Prostate gland (tissue), 2 donors: Measurements from ENCODE around the gene UBTD2. TPM values are rescaled to one million over a fixed set of nuclear protein-coding genes. Genes with fewer than 3 reads are reported as not detected.

ENCODE experiments used
- DNase-seq: peaks from one replicate; pipeline ENCODE4 v3.0.0-alpha.2; 2019; ENCODE audit warnings: low spot score
- H3K27ac ChIP-seq, 2 donors: fragments of 200-600 bp; sonication (generic); 2 replicates each; pipeline ENCODE4 v1.5.1; 2017 to 2019
- H3K27me3 ChIP-seq: fragments of 200-600 bp; sonication (generic); replicated peaks from 2 replicates; pipeline ENCODE4 v1.5.1; 2019; ENCODE audit not compliant: insufficient read depth
- H3K36me3 ChIP-seq, 2 donors: fragments of 200-600 bp; sonication (generic); 1 replicate in 1 of 2; 2 replicates in 1 of 2; pipeline versions ENCODE4 v1.5.1 to v1.8.1; 2017 to 2019
- H3K4me1 ChIP-seq: fragments of 200-600 bp; sonication (generic); replicated peaks from 2 replicates; pipeline ENCODE4 v1.5.1; 2019
- H3K4me3 ChIP-seq, 2 donors: fragments of 200-600 bp; sonication (generic); 2 replicates each; pipeline ENCODE4 v1.5.1; 2017 to 2019
- H3K9me3 ChIP-seq: fragments of 200-600 bp; sonication (generic); 2 replicates; pipeline ENCODE4 v1.5.1; 2017
- POLR2A ChIP-seq: fragments of 450-650 bp; IDR thresholded peaks from one replicate; pipeline ENCODE4 v1.6.1; 2016; ENCODE audit warnings: antibody characterized with exemption, mild to moderate bottlenecking
- POLR2AphosphoS5 ChIP-seq: sonication (generic); formaldehyde crosslinking; IDR thresholded peaks from one replicate; pipeline ENCODE4 v1.6.1; 2017; ENCODE audit warnings: antibody characterized with exemption
- WGBS: methylation state at CpG from one replicate; pipeline ENCODE4 v1.1.5; 2018; 5-methylcytosine and 5-hydroxymethylcytosine counted together
- intact Hi-C: fragments of 100-400 bp; cut with DNase I; formaldehyde crosslinking; loops from one replicate; pipeline ENCODE4 v1.14.2; 2022
- total RNA-seq, 2 donors: library from RNA; depleted of rRNA; stranded (reverse); fragments of >200 nt; gene quantifications; one replicate each; pipeline ENCODE4 v1.1.0, GENCODE V29; 2016
- TF ChIP-seq, protein P1 (sequence below), 4 experiments: fragments of 200-600 bp in 2 of 4; fragments of 450-650 bp in 2 of 4; sonication (generic) in 2 of 4; IDR thresholded peaks; 1 replicate in 3 of 4; 2 replicates in 1 of 4; pipeline ENCODE4 v1.5.1; 2016 to 2019; ENCODE audit warnings: antibody characterized with exemption in 4 of 4, mild to moderate bottlenecking in 2 of 4, moderate library complexity in 2 of 4

The UBTD2 gene
- total RNA-seq, 2 donors from 2014 or later, result 14.3 to 28.2 TPM

DNA sequence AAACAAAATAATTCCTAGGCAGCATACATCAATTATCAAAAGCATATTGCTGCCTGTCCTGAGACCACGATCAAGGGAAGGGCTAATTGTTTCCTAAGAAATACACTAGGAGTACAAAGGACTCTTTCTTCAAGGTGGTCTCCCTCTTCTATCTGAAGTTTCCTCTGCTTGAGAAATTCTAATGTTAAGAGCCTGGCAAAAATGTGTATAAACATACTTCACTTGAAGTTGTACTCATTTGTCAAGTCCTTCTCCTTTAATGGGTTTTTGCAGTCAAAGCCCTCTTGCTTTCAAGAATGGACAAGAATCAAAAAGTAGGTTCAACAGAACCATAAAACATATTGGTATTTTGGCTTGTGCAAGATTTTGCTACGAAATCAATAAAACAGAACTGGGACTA is 31.1 kb downstream of the UBTD2 start:
- intact Hi-C loops, result no loop called here
- H3K4me3 ChIP-seq, result no peak overlapping the region
- no peaks in the 10 kb centered on the region for H3K27me3 ChIP-seq
- TF ChIP-seq, protein P1, sequence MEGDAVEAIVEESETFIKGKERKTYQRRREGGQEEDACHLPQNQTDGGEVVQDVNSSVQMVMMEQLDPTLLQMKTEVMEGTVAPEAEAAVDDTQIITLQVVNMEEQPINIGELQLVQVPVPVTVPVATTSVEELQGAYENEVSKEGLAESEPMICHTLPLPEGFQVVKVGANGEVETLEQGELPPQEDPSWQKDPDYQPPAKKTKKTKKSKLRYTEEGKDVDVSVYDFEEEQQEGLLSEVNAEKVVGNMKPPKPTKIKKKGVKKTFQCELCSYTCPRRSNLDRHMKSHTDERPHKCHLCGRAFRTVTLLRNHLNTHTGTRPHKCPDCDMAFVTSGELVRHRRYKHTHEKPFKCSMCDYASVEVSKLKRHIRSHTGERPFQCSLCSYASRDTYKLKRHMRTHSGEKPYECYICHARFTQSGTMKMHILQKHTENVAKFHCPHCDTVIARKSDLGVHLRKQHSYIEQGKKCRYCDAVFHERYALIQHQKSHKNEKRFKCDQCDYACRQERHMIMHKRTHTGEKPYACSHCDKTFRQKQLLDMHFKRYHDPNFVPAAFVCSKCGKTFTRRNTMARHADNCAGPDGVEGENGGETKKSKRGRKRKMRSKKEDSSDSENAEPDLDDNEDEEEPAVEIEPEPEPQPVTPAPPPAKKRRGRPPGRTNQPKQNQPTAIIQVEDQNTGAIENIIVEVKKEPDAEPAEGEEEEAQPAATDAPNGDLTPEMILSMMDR (IDR thresholded peaks at IDR 0.05), result no peak
- TF ChIP-seq POLR2AphosphoS5, result no peak
- H3K9me3 ChIP-seq, result no peaks in the 10 kb centered on the region
- no peak for DNase-seq
- 71% methylated on average over 2 of the region's 2 CpGs for WGBS
- no peaks in the 10 kb centered on the region for H3K4me1 ChIP-seq
- H3K27ac ChIP-seq, result no peak overlapping the region
- H3K36me3 ChIP-seq, result no peaks in the 10 kb centered on the region

DNA sequence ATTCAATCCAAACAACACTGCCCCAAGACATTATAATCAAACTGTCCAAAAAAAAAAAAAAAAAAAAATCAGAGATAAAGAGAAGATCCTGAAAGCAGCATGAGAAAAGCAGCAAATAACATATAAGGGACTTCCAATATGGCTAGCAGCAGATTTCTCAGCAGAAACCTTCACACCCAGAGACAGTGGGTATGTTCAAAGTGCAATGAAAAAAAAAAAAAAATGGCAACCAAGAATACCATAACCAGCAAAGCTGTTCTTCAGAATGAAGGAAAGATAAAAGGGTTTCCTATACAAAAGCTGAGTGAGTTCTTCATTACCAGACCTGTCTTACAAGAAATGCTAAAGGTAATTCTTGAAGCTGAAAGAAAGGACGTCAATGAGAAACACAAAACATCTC is 32.1 kb downstream of the UBTD2 start:
- H3K36me3 ChIP-seq, result no peaks in the 10 kb centered on the region
- no peaks in the 10 kb centered on the region for H3K4me1 ChIP-seq
- no peak for DNase-seq
- no peaks in the 10 kb centered on the region for H3K27me3 ChIP-seq
- H3K4me3 ChIP-seq, result no peak overlapping the region
- intact Hi-C loops, result no loop called here
- no peak for TF ChIP-seq POLR2A
- TF ChIP-seq, protein P1 (IDR thresholded peaks at IDR 0.05), result no peak
- no peak for TF ChIP-seq POLR2AphosphoS5
- no peaks in the 10 kb centered on the region for H3K9me3 ChIP-seq
- WGBS, result 67% methylated on average over 1 of the region's 1 CpG
- no peak overlapping the region for H3K27ac ChIP-seq

DNA sequence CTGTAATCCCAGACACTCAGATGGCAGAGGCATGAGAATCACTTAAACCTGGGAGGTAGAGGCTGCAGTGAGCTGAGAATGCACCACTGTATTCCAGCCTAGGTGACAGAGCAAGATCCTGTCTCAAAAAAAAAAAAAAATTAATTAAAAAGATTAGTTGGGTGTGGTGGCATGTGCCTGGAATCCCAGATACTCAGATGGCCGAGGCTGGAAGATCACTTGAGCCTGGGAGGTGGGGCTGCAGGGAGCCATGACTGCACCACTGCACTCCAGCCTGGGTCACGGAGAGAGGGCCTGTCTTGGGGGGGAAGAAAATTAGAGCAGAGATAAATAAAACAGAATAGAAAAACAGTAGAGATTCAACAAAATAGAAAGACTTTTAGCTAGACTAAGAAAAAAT is 34.9 kb downstream of the UBTD2 start:
- Histone ChIP-seq H3K27me3 (no peaks in the 10 kb centered on the region), H3K9me3 (no peaks in the 10 kb centered on the region), H3K27ac (no peak overlapping the region), H3K4me1 (no peaks in the 10 kb centered on the region), H3K4me3 (no peak overlapping the region), H3K36me3 (no peaks in the 10 kb centered on the region)
- intact Hi-C loops, result no loop called here
- no peak for DNase-seq
- TF ChIP-seq POLR2AphosphoS5 (no peak), POLR2A (no peak)
- 95% methylated on average over 2 of the region's 2 CpGs for WGBS

DNA sequence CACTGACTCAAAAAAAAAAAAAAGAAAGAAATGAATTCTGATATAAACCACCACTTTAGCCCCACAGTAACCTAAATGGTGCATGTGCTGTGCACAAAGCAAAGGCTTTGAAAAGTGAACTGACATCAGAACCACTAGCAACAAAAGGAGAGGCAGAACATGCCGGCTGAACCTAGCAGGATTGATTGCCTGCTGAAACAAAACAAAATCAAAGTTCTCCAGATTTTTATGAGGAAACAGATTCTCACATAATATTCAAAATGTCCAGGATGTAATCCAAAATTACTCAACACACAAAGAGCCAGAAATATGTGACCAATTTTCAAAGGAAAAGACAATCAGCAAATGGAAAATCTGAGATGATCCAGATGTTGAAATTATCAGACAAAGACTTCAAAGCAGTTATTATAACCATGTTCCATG is 37.9 kb downstream of the UBTD2 start:
- intact Hi-C loops, result no loop called here
- H3K4me3 ChIP-seq, result no peak overlapping the region
- no peaks in the 10 kb centered on the region for H3K4me1 ChIP-seq
- no peaks in the 10 kb centered on the region for H3K27me3 ChIP-seq
- TF ChIP-seq, protein P1 (IDR thresholded peaks at IDR 0.05), result no peak
- TF ChIP-seq POLR2A, result no peak
- TF ChIP-seq POLR2AphosphoS5, result no peak
- WGBS, result 44% methylated on average over 1 of the region's 1 CpG
- H3K36me3 ChIP-seq, result no peaks in the 10 kb centered on the region
- no peak for DNase-seq
- no peak overlapping the region for H3K27ac ChIP-seq
- no peaks in the 10 kb centered on the region for H3K9me3 ChIP-seq

DNA sequence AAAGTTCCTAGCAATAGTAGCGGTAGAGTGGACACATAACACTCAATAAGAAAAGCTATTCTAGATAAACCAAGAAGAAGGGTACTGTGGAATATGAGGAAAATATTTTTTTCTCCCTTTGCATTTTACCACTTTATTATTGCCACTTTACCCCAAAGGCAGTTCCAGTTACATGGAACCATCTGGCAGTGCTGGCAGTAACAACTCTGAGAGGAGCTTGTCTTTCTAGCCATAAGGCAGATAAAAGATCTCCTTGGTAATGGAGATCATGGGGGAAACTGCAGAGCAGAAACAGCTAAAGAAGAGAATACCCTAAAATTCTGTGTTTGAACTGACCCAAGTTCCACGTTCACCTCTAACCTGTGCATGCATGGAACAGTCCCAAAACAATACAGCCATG is 38.5 kb downstream of the UBTD2 start:
- no peaks in the 10 kb centered on the region for H3K4me1 ChIP-seq
- no peak overlapping the region for H3K27ac ChIP-seq
- H3K27me3 ChIP-seq, result no peaks in the 10 kb centered on the region
- no peak overlapping the region for H3K4me3 ChIP-seq
- H3K36me3 ChIP-seq, result no peaks in the 10 kb centered on the region
- intact Hi-C loops, result no loop called here
- WGBS, result 97% methylated on average over 2 of the region's 2 CpGs
- no peaks in the 10 kb centered on the region for H3K9me3 ChIP-seq
- DNase-seq, result no peak
- TF ChIP-seq POLR2A, result no peak
- TF ChIP-seq, protein P1 (IDR thresholded peaks at IDR 0.05), result no peak
- no peak for TF ChIP-seq POLR2AphosphoS5
